Esophagus (tissue), 2 donors: Measurements from ENCODE around the gene BNC1. TPM values are rescaled to one million over a fixed set of nuclear protein-coding genes. Genes with fewer than 3 reads are reported as not detected.

Experiments used
- H3K27ac ChIP-seq, 2 donors: one replicate each; pipeline ENCODE4 v1.5.1; 2013; ENCODE audit warnings: low read depth in 2 of 2, mild to moderate bottlenecking in 2 of 2, inconsistent platforms in 1 of 2, low read length in 1 of 2, moderate library complexity in 1 of 2
- H3K27me3 ChIP-seq, 2 donors: one replicate each; pipeline ENCODE4 v1.6.1; 2013; ENCODE audit warnings: low read length in 2 of 2, control low read depth in 1 of 2, mild to moderate bottlenecking in 1 of 2; ENCODE audit not compliant: insufficient read depth in 2 of 2, control insufficient read depth in 1 of 2
- H3K36me3 ChIP-seq, 2 donors: one replicate each; pipeline ENCODE4 v1.6.1; 2013; ENCODE audit warnings: low read length in 1 of 2; ENCODE audit not compliant: control insufficient read depth in 2 of 2, insufficient read depth in 2 of 2
- H3K4me1 ChIP-seq, 2 donors: one replicate each; pipeline ENCODE4 v1.6.1; 2013; ENCODE audit warnings: low read length in 1 of 2; ENCODE audit not compliant: control insufficient read depth in 2 of 2, insufficient read depth in 2 of 2
- H3K4me3 ChIP-seq, 2 donors: one replicate each; pipeline ENCODE4 v1.5.1; 2013; ENCODE audit warnings: low read length in 2 of 2, mild to moderate bottlenecking in 2 of 2, low read depth in 1 of 2, moderate library complexity in 1 of 2
- H3K9me3 ChIP-seq, 2 donors: one replicate each; pipeline ENCODE4 v1.6.1; 2013; ENCODE audit warnings: mild to moderate bottlenecking in 2 of 2, low read depth in 1 of 2, low read length in 1 of 2, moderate library complexity in 1 of 2; ENCODE audit not compliant: control insufficient read depth in 2 of 2, insufficient read depth in 1 of 2
- WGBS, 2 donors: extraction: QIAGEN DNeasy Blood & Tissue Kit; methylation state at CpG; one replicate each; pipeline ENCODE4 v1.1.7; 2013; 5-methylcytosine and 5-hydroxymethylcytosine counted together
- polyA plus RNA-seq, 2 donors: library from polyadenylated mRNA; stranded (reverse); fragments of 200-250 nt; gene quantifications; one replicate each; pipeline ENCODE4 v1.2.3, GENCODE V29; 2013
- donor health status: healthy with polysubstance abuse.
- donor health status: Bipolar disorder and iron deficiency.

BNC1 gene
- polyA plus RNA-seq, 2 donors, result 7.1 to 7.6 TPM

- Histone ChIP-seq H3K36me3 (no peaks in the 10 kb centered on the region), H3K4me3 (no peak overlapping the region), H3K27ac (no peak overlapping the region), H3K9me3 (no peaks in the 10 kb centered on the region), H3K27me3 (no peaks in the 10 kb centered on the region), H3K4me1 (peaks cover 0 to 5% of the 10 kb centered on the region in 2 donors)
- 93 to 94% methylated on average over 1 of the region's 1 CpG for WGBS, 2 donors
Measured at GRCh38 chr15:83300826-83301225, 16.4 kb upstream of the BNC1 start.

GRCh38 chr15:83299462-83299861 is 15.0 kb upstream of the BNC1 start:
- Histone ChIP-seq H3K4me1 (no peaks in the 10 kb centered on the region), H3K4me3 (no peak overlapping the region), H3K27me3 (no peaks in the 10 kb centered on the region), H3K36me3 (no peaks in the 10 kb centered on the region), H3K27ac (no peak overlapping the region), H3K9me3 (peaks cover 0 to 2% of the 10 kb centered on the region in 2 donors)
- 49 to 63% methylated on average over 3 of the region's 3 CpGs for WGBS, 2 donors

- Histone ChIP-seq H3K27me3 (no peaks in the 10 kb centered on the region), H3K4me1 (no peaks in the 10 kb centered on the region)
- WGBS, 2 donors, result 77 to 85% methylated on average over 6 of the region's 6 CpGs
Measured at GRCh38 chr15:83295417-83295816, 11.0 kb upstream of the BNC1 start.

GRCh38 chr15:83293201-83293600 is 8.7 kb upstream of the BNC1 start:
- WGBS, 2 donors, result 34 to 61% methylated on average over 1 of the region's 1 CpG
- Histone ChIP-seq H3K4me1 (peaks cover 0 to 5% of the 10 kb centered on the region in 2 donors), H3K36me3 (no peaks in the 10 kb centered on the region), H3K27ac (no peak overlapping the region), H3K4me3 (no peak overlapping the region), H3K27me3 (no peaks in the 10 kb centered on the region), H3K9me3 (peaks cover 0 to 2% of the 10 kb centered on the region in 2 donors)

More at GRCh38 chr15:83295417-83295816, 11.0 kb upstream of the BNC1 start:
- Histone ChIP-seq H3K27ac (no peak overlapping the region), H3K36me3 (no peaks in the 10 kb centered on the region), H3K9me3 (peaks cover 0 to 2% of the 10 kb centered on the region in 2 donors), H3K4me3 (no peak overlapping the region)

- WGBS, 2 donors, result 40 to 41% methylated on average over 5 of the region's 5 CpGs
- H3K4me3 ChIP-seq, result no peak overlapping the region
Measured at GRCh38 chr15:83292317-83292716, 7.9 kb upstream of the BNC1 start.

GRCh38 chr15:83290236-83290635 is 5.8 kb upstream of the BNC1 start:
- 74 to 81% methylated on average over 4 of the region's 4 CpGs for WGBS, 2 donors
- no peaks in the 10 kb centered on the region for H3K27me3 ChIP-seq
- H3K4me1 ChIP-seq, result peaks cover 0 to 11% of the 10 kb centered on the region in 2 donors

More at GRCh38 chr15:83292317-83292716, 7.9 kb upstream of the BNC1 start:
- Histone ChIP-seq H3K36me3 (no peaks in the 10 kb centered on the region), H3K9me3 (peaks cover 0 to 2% of the 10 kb centered on the region in 2 donors), H3K4me1 (peaks cover 0 to 5% of the 10 kb centered on the region in 2 donors), H3K27ac (peak overlapping the region; percentile 20 to 73), H3K27me3 (no peaks in the 10 kb centered on the region)

GRCh38 chr15:83289160-83289559 is 4.7 kb upstream of the BNC1 start:
- 53 to 65% methylated on average over 1 of the region's 1 CpG for WGBS, 2 donors
- H3K36me3 ChIP-seq, result no peaks in the 10 kb centered on the region
- H3K27me3 ChIP-seq, result no peaks in the 10 kb centered on the region
- H3K27ac ChIP-seq, result no peak overlapping the region
- H3K4me3 ChIP-seq, result no peak overlapping the region
- H3K9me3 ChIP-seq, result peaks cover 0 to 3% of the 10 kb centered on the region in 2 donors
- peaks cover 3 to 12% of the 10 kb centered on the region in 2 donors for H3K4me1 ChIP-seq

More at GRCh38 chr15:83290236-83290635, 5.8 kb upstream of the BNC1 start:
- Histone ChIP-seq H3K36me3 (no peaks in the 10 kb centered on the region), H3K27ac (no peak overlapping the region), H3K9me3 (no peaks in the 10 kb centered on the region), H3K4me3 (no peak overlapping the region)

- Histone ChIP-seq H3K27me3 (no peaks in the 10 kb centered on the region), H3K4me1 (peaks cover 3 to 12% of the 10 kb centered on the region in 2 donors), H3K9me3 (peaks cover 0 to 3% of the 10 kb centered on the region in 2 donors), H3K4me3 (no peak overlapping the region), H3K36me3 (no peaks in the 10 kb centered on the region), H3K27ac (peak overlapping the region; percentile 72 to 88)
- 48 to 52% methylated on average over 7 of the region's 7 CpGs for WGBS, 2 donors
Measured at GRCh38 chr15:83288381-83288801, 3.9 kb upstream of the BNC1 start.

GRCh38 chr15:83287541-83288027 is 3.1 kb upstream of the BNC1 start:
- H3K4me1 ChIP-seq, result peaks cover 3 to 12% of the 10 kb centered on the region in 2 donors
- peaks cover 0 to 3% of the 10 kb centered on the region in 2 donors for H3K9me3 ChIP-seq
- H3K27ac ChIP-seq, result peak overlapping the region in 1 of 2 donors; percentile 50
- H3K27me3 ChIP-seq, result no peaks in the 10 kb centered on the region
- no peaks in the 10 kb centered on the region for H3K36me3 ChIP-seq
- WGBS, 2 donors, result 34 to 50% methylated on average over 3 of the region's 3 CpGs
- no peak overlapping the region for H3K4me3 ChIP-seq

GRCh38 chr15:83285979-83286553 is 1.6 kb upstream of the BNC1 start:
- Histone ChIP-seq H3K9me3 (peaks cover 0 to 3% of the 10 kb centered on the region in 2 donors), H3K27me3 (no peaks in the 10 kb centered on the region), H3K36me3 (no peaks in the 10 kb centered on the region), H3K4me1 (peaks cover 3 to 12% of the 10 kb centered on the region in 2 donors), H3K4me3 (no peak overlapping the region), H3K27ac (peak overlapping the region; percentile 45 to 50)
- WGBS, 2 donors, result 60 to 61% methylated on average over 9 of the region's 9 CpGs
